GM19438 (cell line): ENCODE measurements around the gene FGF12.

Experiments
- ATAC-seq: cut with Tn5 transposase; IDR thresholded peaks from one replicate; pipeline ENCODE4 v1.9.1; 2021; ENCODE audit warnings: low read depth; ENCODE audit not compliant: unreplicated experiment

The FGF12 gene

DNA sequence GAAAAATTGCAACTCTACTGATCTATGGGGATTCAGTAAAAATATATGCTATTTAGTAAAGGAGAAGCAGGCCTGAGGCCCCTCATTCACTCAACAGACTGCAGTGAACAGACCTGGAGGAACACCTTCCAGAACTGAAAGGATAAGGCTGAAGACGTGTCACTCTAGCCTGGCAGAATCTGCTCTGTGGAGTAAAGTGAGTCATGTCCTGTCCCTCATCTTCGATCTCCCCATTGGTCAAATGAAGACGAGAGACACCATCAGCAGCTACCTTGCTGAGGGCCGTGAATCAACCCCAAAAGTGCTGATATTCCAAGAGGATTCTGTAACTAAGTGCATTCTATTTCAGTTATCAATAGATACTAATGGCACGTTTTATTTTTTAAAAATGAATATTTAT lies 359.7 kb downstream of the FGF12 start:
- ATAC-seq, result no peak

DNA sequence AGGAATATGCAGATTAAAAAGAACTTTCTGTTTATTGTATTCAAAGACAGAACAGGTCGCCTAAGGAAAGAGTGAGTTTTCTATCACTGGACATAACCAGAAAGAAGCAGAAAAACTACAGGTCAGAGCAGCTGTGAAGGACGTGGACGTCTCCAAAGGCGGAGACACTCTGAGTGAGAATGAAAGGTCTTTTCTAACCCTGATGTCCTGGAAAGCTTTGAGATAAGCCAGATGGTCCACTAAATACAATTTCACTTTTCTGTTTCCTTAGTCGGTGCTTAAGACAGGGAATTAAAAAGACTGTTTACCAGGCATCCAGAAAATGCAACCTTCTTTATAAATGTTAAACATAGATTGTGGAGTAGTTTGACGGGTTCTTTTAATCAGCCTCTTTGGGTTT lies 360.4 kb downstream of the FGF12 start:
- no peak for ATAC-seq

DNA sequence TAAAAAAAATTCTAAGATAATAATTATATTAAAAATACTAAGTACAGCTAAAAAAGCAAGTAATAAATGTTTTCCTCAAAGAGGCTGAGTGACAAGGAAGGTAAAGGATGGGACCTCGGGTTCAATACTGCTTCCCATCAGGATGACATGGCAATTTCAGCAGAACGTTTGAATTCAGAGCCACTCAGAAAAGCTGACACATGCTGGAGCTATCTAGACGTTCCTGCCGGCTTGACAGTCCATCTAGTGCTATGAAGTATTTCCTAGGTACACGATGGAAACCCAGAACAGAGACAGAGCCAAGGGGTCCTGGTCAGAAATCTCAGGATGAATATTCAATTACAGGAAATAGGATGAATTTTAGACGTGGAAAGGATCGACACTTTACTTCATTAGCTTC lies 361.8 kb downstream of the FGF12 start:
- ATAC-seq, result no peak

DNA sequence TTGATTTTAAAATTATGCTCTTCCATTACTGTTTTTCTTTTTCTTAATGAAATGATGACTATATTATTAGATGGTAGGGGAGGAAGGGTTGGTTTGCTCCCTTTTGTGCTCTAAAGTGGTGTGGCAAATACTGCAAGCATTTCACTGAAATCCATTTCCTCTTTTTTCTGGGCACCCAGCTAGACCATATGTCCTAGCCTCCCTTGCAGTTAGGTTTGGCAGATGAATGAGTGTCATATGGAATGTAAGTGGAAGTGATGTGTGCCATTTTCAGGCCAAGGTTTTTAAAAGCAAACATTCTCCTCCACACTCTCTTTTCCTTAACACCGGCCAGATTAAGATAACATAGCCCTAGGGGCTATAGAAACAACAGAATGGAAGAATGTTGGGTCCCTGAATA lies 363.0 kb downstream of the FGF12 start:
- ATAC-seq, result no peak

DNA sequence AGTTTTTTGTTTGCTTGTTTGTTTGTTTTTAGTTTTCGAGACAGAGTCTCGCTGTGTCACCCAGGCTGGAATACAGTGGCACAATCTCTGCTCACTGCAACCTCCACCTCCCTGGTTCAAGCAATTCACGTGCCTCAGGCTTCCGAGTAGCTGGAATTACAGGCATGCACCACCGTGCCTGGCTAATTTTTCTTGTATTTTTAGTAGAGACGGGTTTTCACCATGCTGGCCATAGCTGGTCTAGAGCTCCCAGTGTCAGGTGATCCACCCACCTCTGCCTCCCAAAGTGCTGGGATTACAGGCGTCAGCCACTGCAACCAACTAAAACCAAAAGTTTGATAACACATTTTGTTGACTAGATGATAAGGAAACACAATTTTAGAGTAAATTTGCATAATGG lies 372.7 kb downstream of the FGF12 start:
- ATAC-seq, result no peak

DNA sequence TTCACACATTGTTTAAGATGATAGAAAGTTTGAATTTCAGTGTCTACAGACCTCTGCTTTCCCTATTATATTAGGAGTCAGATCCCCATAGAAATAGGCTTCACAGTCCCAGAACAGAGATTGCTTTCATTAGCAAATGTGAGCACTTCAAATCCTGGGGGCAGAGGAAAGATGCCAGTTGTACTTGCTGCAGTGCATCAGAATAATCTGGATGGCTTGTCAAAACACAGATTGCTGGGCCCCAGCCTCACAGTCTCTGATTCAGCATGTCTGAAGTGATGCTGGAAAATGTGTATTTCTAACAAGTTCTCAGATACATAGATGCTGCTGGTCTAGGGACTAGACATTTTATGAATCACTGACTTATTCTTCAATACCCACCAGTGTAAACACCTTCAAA lies 375.2 kb downstream of the FGF12 start:
- no peak for ATAC-seq

DNA sequence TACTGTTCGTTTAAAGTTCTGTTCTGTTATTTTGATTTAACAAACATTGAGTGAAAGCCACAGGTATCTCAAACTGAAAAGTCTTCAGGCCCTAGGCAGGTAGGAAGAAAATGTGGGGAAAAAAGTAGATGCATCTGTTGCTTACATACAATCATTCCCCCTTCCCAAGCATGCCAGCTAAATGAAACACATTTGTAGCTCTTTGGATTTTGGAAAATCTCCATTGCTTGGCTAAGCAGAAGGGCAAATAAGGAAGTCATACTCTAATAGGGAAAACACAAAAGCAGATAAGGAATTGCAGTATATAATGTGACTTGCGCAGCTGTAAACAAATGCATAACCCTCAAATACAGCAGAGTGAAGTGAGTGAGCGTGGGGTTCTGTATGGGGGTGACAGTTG lies 375.9 kb downstream of the FGF12 start:
- ATAC-seq, result no peak

DNA sequence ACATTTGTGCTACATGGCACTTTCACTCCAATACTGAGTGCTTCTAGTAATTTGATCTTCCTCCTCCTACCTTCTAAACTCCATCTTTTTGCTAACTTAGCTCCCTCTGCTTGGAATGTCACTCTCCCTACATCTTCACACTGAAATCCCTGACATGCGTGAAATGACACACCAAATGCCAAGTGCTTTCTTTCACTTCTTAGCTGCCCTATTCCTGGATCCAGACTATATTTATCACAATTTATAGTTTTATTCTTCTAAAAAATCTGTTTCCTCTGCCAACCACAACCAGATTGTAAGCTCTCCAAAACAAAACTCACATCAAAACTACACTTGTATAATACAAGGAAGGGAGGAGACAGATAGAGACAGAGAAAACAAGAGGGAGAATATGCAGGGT lies 387.3 kb downstream of the FGF12 start:
- ATAC-seq, result no peak

DNA sequence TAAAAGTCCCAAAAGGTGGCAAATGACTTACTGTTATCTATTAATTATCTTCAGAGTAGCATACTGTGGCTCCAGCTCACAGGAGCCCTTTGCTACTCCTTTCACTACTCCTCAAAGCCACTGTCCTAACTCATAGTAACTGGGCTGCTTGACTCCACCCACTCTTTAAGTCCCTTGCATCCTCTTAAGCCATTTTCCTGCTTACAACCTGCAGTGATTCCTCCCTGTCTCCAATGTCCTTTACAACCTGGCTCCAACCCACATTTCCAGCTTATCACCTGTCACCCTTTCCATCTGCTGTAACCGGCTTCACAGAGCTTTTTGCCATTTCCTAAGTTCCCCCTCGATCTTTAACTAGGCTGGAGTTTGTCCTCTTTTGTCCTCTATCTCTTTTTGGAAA lies 388.1 kb downstream of the FGF12 start:
- no peak for ATAC-seq

DNA sequence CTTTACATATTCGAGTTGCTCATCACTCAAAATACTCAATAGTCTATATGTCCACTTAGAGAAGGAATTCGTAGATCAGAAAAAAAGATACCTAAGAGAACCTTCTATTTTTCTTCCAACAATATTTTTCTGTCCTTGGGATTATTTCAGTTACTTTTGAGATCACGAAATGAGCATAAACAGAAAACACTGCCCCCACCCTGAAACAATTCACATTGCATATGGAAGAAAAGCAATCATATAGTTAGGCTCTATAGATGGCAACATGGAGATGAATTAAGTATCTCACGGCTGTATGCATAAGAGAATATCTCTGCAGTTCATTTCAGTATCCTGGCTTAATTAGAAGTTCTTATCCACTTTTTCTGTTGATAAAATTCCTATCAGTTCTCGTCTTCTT lies 391.1 kb downstream of the FGF12 start:
- no peak for ATAC-seq

DNA sequence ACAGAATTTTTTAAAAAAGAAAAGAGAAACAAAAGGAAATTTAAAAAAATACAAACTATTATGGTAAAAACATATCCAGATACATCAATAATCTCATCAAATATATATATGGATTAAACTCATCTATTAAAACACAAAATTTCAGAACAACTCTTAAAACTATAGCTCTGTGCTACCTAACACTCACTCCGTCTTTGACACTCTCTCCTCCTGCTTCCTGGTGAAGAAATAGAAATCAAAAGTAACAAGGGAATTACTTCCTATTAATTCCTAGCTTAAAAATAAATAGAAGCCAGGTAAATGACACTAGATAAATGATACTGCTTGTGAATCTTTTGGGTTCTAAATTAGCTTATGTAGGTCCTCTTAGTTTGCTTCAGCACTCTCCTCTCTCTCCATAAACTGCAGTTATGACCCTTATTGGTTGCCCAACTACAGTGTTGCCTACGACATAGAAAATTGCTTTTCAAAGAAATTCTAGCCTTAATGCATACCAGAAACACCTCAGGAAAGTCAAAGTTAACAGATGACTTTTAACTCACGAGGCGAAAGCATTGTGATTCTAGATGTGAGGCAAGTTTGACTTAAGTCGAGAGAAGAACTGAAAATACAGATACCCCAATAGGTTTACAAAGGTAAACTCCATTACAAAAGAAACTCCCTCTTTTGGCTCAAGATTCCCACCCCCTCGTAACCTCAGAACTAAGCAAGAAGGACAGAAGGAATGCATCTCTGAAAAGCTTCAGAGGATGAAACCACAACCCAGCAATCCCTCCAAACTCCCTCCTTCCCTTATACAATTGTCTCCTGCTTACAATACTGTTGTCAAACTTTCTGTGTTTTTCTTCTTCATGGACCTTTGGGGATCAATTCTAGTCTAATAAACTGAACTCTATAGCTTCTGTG lies 394.7 kb downstream of the FGF12 start:
- ATAC-seq, result no peak

DNA sequence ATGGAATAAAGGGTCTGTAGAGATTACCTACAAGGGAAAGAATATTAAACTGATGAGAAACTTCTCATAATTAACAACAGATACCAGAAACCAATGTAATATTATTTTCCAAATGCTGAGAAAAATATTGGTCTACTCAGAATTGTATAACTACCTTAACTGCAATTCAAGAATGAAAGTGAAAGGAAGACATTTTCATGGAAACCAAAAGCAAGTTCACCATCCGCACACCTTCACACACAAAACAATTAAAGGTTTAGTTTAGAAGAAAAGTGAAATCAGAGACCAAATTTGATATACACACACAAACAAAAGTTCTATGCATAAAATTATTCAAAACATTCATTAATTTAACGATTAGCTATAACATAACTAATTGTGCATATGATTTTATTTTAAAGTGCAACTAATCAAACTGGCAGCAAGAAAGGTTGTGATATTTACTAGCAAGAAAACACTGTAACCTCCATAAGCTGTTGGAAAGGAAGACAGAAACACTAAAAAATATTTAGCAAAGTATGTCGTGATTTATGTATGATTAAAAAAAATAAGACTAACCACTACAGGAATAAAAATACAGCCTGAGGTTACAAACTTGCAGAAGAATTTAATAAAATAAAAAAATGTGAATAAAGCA lies 395.5 kb downstream of the FGF12 start:
- no peak for ATAC-seq

DNA sequence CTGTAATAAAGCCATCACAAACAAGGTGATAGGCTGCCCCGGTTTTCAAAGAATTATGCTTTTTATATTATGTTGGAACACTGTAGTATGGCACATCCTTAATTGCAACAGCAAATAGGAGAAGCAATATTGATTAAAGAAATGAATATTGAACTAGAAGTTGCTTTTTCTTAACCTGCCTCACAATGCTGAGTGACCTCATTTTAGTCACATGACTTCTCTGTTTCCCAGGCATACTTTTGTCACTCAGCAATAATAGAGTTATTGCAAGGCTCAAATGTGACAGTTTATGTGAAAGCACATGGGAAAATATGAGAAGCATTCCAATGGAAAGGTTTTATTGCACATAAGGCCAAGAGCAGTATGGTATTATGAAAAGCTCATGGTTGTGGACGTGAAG lies 400.7 kb downstream of the FGF12 start:
- ATAC-seq, result no peak

DNA sequence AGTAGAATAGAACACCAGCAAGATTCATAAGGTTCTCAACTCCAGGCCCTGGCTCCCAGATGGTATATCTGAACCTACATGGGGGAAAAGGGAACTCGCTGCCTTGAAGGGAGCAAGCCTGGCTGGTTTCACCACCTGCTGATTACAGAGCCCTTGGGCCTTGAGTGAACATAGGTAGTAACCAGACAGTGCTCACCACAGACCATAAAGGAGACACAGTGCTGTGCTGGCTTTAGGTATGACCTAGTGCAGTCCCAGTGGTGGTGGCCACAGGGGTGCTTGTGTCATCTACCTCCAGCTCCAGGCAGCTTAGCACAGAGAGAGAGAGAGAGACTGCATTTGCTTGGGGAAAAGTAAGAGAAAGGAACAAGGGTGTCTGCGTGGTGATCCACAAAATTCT lies 409.8 kb downstream of the FGF12 start:
- no peak for ATAC-seq

DNA sequence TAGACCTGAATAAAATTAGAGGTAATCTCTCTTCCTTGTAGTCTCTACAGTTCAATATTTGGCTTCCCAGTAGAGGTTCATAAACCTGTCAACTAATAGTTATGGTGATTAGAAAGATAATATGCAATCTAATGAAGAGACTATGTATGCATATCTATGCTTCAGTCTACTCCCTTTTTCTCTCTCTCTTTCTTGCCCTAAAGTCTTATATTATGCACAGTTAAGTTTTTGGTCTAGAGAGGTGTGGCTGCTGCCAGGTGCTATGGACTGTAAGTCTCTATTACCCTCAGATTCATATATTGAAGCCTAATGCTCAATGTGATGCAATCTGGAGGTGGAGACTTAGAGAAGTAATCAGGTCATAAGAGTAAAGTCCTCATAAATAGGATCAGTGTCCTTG lies 413.7 kb downstream of the FGF12 start:
- ATAC-seq, result no peak

DNA sequence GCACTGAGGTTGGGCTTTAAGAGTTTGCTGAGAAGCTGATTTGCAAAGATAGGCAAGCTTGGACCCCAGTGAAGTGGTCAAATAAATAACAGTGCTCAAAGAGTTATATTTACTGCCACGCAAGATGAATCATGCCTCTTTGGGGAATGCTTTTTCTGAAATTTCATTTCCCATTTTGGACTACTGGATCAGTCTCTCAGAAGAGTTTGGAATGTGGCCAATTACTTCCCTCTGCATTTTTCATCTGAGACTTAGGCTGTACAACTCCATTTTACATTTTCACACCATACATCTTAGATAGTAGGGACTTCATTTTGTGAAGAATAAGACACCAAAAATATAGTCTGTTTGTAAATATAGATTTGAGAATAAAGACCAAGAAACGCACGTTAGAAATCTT lies 419.7 kb downstream of the FGF12 start:
- no peak for ATAC-seq

DNA sequence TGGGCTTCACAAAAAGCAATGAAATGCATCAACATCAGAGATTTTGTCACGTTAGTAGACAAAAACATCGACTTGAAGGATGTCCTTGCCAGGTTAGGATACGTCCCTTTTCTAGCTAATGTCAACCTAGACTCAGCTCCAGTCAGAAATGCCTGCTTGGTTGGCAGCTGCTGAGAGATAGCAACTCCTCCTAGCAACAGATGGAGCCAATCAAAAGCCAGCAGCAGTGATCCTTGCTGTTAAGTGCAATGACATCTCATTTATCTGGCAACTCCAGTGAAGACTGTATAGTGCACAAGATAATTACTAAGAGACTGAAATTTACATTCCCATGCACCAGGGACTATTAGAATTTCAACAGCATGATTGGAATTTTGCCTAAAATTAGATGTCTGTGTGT lies 424.1 kb downstream of the FGF12 start:
- no peak for ATAC-seq

DNA sequence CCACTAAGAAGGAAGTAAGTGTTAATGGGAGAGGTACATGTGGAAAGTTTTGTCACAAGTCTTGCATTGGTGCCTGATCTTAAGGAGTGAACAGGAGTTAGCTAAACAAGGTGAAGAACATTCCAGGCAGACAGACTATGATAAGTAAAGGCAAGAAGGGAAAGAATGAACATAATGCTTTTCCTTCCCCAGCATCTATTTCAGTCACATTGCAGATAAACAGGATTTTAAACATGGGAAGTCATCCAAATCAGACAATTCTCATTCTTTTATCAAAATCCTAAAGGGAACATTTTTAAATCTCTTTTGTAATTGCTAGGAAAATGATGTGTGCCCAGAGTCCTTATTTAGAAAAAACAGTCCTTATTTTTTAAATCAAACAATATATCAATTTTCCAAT lies 424.6 kb downstream of the FGF12 start:
- ATAC-seq, result no peak

DNA sequence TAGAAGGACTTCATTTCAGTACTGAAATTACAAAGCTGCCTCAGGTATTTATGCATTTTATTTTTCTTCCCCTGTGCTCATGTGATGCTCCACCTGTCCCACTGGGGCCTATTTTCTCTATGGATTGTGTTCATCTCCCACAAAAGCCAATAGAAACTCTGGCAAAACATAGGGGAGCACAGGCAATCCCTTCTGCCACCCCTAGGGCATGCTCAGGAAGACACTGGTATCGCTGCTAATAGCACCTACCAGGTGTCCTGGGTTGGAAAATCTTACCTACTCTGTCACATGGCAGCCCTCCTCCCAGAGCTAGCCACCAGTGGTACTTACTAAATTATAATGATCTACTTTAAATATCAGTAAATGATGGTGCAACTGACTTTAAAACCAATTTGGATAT lies 427.4 kb downstream of the FGF12 start:
- no peak for ATAC-seq

DNA sequence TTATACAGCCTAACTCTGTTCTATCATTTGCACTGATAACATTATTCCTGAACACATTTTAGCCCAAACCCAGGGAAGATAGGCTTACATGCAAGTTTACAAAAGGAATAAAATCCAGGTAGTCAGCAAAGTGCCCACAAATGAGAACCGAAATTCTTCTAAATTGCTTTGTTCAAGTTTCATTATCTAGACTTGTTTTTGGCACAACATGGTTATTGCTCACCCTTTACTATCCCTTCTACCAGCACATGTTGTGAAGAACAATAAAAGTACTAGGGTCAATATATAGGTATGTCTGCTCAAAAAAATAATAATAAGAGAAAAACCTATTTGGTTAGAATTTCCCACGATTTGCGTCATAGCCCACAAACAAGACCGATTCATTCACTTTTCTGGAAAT lies 430.5 kb downstream of the FGF12 start:
- ATAC-seq, result no peak

DNA sequence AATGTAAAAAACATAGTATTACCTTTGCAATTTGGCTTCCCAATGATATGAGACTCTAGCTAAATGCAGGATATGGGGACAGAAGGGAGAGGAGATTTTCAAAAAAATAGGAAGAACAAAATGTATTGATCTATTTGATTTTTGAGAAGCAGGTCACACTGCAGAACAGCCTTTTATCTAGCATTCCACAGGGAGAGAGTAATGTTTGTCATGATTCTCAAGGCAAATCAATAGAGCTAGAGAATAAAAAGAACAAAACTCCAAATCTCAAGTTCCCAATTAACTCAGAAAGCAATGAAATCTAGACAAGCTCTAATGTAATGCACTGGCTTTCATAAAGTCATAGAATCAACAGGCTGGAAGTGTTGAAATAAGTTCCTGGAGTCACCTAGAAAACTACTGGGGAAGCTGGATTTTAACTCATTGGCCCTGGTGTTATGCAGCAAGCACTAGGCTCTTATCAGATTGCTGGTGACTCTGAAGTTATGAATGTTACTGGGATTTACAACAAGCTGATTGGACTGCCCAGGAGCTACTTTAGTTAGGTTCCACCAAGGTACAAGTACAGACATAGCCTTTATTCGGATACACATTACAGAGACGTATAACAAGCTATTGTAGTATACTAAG lies 442.8 kb downstream of the FGF12 start:
- no peak for ATAC-seq
